Measurements from ENCODE around the gene SLC22A2. TPM values are rescaled to one million over a fixed set of nuclear protein-coding genes. Genes with fewer than 3 reads are reported as not detected.

SLC22A2 gene
- total RNA-seq, 2 donors from 2014 or later = not detected

DNA sequence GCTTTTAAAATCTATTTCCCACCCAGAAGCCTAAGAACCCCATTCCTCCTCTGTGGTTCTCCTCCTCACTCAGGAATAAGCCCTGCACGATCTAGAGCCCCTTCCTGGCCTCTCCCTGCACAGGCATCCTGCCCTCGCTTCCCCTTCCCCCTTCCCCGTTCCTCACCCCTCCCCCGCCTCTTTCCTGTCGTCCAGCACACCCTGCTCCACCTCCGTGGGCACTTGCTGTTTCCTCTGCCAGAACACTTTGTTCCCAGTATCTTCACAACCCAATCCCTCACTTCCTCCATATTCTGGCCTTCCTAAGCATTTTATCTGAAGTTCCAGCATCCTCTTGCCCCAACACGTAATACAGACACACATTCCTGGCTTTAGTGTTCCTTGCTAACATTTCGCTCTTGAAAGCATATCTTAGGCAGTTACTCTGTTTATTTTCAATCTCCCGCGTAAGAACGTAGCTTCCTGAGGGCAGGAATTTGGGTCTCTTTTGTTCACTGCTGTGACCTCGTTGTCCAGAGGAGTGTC, 20.2 kb upstream of the SLC22A2 start:
- Mint-ChIP-seq H3K4me1 (no peaks in the 10 kb centered on the region), H3K27me3 (peaks cover 2% of the 10 kb centered on the region), H3K4me3 (no peak overlapping the region), H3K9me3 (no peaks in the 10 kb centered on the region), H3K27ac (no peak overlapping the region), H3K36me3 (ENCODE audit: low read depth) (no peaks in the 10 kb centered on the region)
- no peak for ATAC-seq (replicated peaks)

- H3K36me3 Mint-ChIP-seq (ENCODE audit: low read depth) = no peaks in the 10 kb centered on the region
- H3K27me3 Mint-ChIP-seq = peaks cover 2% of the 10 kb centered on the region
- no peak for ATAC-seq (replicated peaks)
- no peaks in the 10 kb centered on the region for H3K9me3 Mint-ChIP-seq
- H3K27ac Mint-ChIP-seq = no peak overlapping the region
- no peaks in the 10 kb centered on the region for H3K4me1 Mint-ChIP-seq
- H3K4me3 Mint-ChIP-seq = no peak overlapping the region
These were observed 19.7 kb upstream of the SLC22A2 start for GRCh38 chr6:160278311-160278710.

DNA sequence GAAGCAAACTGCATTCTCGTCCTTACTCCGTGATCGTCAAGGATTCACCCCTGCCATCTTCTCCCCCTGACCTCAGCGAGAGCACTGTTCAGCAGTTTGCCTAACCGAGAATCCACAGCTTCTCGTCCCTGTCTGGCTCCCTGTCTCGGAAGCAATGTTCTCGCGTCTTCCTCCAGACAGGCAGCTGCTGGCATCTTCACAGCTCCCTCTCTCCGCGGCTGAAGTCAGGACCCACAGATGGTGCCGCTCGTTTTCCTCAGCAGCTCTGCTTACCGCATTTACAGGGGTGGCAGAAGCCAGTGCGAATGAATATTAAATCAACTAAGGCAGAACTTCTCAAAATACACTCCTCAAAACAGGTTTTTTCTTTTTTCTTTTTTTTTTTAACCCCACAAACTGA, 18.9 kb upstream of the SLC22A2 start:
- Mint-ChIP-seq H3K4me3 (no peak overlapping the region), H3K27me3 (peaks cover 2% of the 10 kb centered on the region), H3K9me3 (no peaks in the 10 kb centered on the region), H3K27ac (no peak overlapping the region), H3K36me3 (ENCODE audit: low read depth) (no peaks in the 10 kb centered on the region), H3K4me1 (no peaks in the 10 kb centered on the region)
- no peak for ATAC-seq (replicated peaks)

DNA sequence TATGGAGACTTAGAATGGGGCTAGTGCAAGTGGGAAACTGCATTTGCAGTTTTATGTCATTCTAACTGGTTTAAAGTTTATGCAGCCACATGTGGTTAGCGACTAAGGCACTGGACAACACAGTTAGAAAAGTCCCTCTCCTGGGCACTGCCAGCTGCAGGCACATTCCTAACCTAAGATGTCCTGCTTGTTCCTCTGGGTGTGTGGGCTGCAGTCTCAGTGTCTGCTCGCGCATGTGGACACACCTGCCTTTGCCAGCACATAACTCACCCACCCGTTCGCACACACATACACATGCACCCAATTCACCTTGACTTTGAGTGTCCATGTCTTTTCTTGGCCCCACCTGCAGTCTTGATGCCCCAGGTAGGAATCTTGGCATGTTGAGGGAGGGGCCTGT, 18.5 kb upstream of the SLC22A2 start:
- Mint-ChIP-seq H3K36me3 (ENCODE audit: low read depth) (no peaks in the 10 kb centered on the region), H3K9me3 (no peaks in the 10 kb centered on the region), H3K27me3 (peaks cover 3% of the 10 kb centered on the region), H3K4me1 (no peaks in the 10 kb centered on the region), H3K4me3 (no peak overlapping the region), H3K27ac (no peak overlapping the region)
- ATAC-seq (replicated peaks) = no peak

- Mint-ChIP-seq H3K4me1 (no peaks in the 10 kb centered on the region), H3K9me3 (no peaks in the 10 kb centered on the region), H3K27me3 (peaks cover 10% of the 10 kb centered on the region), H3K4me3 (no peak overlapping the region), H3K36me3 (ENCODE audit: low read depth) (no peaks in the 10 kb centered on the region), H3K27ac (no peak overlapping the region)
- ATAC-seq (replicated peaks) = no peak
These were observed 17.5 kb upstream of the SLC22A2 start for GRCh38 chr6:160276126-160276525.

GRCh38 chr6:160275511-160276003, 16.9 kb upstream of the SLC22A2 start:
- ATAC-seq (replicated peaks) = no peak
- H3K9me3 Mint-ChIP-seq = no peaks in the 10 kb centered on the region
- H3K27ac Mint-ChIP-seq = no peak overlapping the region

DNA sequence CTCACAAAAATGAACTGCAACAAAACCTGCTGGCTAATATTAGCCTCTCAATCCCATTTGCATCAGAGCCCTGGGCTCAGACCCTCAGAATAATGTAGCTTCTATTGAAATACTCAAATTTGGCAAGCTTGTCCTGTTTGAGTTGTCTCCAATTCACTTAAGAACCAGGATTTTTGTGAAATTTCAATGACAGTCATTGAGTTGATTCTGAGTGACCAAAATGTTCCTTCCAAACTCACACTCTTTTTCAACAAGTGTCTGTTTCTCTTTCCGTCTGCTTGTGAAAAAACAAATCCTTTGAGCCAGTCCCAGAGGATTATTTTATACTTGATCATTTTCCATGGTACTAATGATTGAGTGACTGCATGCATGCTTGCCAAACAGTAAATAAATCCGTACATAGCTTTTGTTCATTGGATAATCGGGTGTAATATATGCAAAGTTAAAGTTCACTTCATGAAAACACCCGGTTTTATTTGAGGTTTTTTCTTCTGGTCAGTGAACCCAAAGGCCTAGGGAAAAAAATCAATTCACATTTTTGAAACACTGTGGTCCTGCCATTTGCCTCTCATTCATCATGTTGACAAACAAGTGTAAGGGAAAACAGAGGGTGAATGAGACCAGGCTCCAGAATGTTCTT, 16.4 kb upstream of the SLC22A2 start:
- no peak for ATAC-seq (replicated peaks)
- no peaks in the 10 kb centered on the region for H3K36me3 Mint-ChIP-seq (ENCODE audit: low read depth)
- H3K4me3 Mint-ChIP-seq = no peak overlapping the region
- no peaks in the 10 kb centered on the region for H3K9me3 Mint-ChIP-seq
- H3K27me3 Mint-ChIP-seq = peaks cover 11% of the 10 kb centered on the region
- H3K4me1 Mint-ChIP-seq = no peaks in the 10 kb centered on the region
- no peak overlapping the region for H3K27ac Mint-ChIP-seq

More at GRCh38 chr6:160275511-160276003, 16.9 kb upstream of the SLC22A2 start:
- peaks cover 11% of the 10 kb centered on the region for H3K27me3 Mint-ChIP-seq
- no peak overlapping the region for H3K4me3 Mint-ChIP-seq
- no peaks in the 10 kb centered on the region for H3K4me1 Mint-ChIP-seq
- no peaks in the 10 kb centered on the region for H3K36me3 Mint-ChIP-seq (ENCODE audit: low read depth)

GRCh38 chr6:160273750-160274149, 15.1 kb upstream of the SLC22A2 start:
- Mint-ChIP-seq H3K27ac (no peak overlapping the region), H3K27me3 (peaks cover 8% of the 10 kb centered on the region), H3K9me3 (no peaks in the 10 kb centered on the region), H3K4me3 (no peak overlapping the region), H3K36me3 (ENCODE audit: low read depth) (no peaks in the 10 kb centered on the region), H3K4me1 (no peaks in the 10 kb centered on the region)
- no peak for ATAC-seq (replicated peaks)

DNA sequence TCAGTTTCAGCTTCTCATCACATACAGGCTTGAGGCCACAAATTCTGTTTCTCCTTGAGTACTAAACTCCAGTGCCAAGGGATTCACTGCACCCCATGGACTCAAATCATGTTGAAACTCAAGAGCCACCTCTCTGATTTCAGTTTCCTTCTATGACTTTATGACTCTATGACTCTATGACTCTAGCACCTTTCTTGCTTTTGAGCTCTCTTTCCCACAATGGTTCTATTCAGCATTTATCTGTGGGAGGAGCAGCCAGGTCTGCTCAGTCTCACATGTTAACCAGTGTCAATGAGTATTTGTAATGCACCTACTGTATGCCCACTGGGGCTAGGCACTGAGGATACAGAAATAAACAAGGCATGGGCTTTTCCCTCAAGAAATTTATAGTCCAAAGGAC, 14.6 kb upstream of the SLC22A2 start:
- H3K27ac Mint-ChIP-seq = no peak overlapping the region

GRCh38 chr6:160272707-160273106, 14.1 kb upstream of the SLC22A2 start:
- Mint-ChIP-seq H3K27ac (no peak overlapping the region), H3K4me1 (no peaks in the 10 kb centered on the region), H3K4me3 (no peak overlapping the region), H3K9me3 (no peaks in the 10 kb centered on the region), H3K36me3 (ENCODE audit: low read depth) (no peaks in the 10 kb centered on the region), H3K27me3 (peaks cover 8% of the 10 kb centered on the region)
- ATAC-seq (replicated peaks) = no peak

More for the DNA sequence above, 14.6 kb upstream of the SLC22A2 start:
- Mint-ChIP-seq H3K36me3 (ENCODE audit: low read depth) (no peaks in the 10 kb centered on the region), H3K27me3 (peaks cover 8% of the 10 kb centered on the region), H3K4me3 (no peak overlapping the region), H3K4me1 (no peaks in the 10 kb centered on the region), H3K9me3 (no peaks in the 10 kb centered on the region)
- peak; percentile 79 for ATAC-seq (replicated peaks)

DNA sequence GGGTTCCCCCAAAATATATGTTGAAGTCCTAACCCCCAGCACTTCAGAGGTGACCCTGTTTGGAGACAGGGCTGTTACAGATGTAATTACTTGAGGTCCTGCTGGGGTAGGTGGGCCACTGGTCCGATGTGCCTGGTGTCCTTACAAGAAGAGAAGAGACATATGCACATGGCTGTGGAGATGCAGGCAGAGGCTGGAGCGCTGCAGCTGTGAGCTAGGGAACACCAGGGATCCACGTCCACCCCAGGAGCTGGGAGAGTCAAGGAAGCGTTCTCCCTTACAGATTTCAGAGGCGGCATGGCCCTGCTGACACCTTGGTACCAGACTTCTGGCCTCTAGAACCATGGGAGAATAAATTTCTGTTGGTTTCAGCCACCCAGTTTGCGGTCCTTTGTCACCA, 11.7 kb upstream of the SLC22A2 start:
- Mint-ChIP-seq H3K36me3 (ENCODE audit: low read depth) (no peaks in the 10 kb centered on the region), H3K4me1 (no peaks in the 10 kb centered on the region), H3K27me3 (peaks cover 8% of the 10 kb centered on the region), H3K9me3 (no peaks in the 10 kb centered on the region), H3K4me3 (no peak overlapping the region), H3K27ac (no peak overlapping the region)
- no peak for ATAC-seq (replicated peaks)

GRCh38 chr6:160269771-160270170, 11.2 kb upstream of the SLC22A2 start:
- H3K27me3 Mint-ChIP-seq = peaks cover 8% of the 10 kb centered on the region
- no peak for ATAC-seq (replicated peaks)
- no peak overlapping the region for H3K4me3 Mint-ChIP-seq
- no peak overlapping the region for H3K27ac Mint-ChIP-seq
- no peaks in the 10 kb centered on the region for H3K4me1 Mint-ChIP-seq
- H3K9me3 Mint-ChIP-seq = no peaks in the 10 kb centered on the region
- no peaks in the 10 kb centered on the region for H3K36me3 Mint-ChIP-seq (ENCODE audit: low read depth)

DNA sequence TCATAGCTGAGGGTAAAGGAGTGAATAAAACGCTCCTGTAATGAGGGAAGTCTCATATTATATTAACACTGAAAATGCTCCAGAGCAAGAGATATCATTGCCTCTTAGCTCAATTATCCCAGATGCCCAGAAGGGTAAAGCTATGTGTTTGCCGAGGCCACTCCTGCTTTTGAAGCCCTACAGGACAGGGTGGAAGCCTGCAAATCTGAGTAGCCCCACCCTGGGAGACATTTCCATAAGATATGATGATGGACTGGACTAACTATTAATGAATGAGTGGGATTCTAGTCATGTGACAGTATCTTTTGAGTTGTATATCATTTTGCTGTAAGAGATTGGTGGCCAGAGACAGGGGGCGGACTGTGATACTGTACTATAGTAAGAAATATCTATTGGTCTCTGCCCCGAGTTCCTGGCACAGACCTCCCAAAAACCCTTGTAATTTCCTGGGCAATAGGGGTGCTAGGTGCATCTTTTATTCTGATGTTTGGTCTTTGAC, 10.5 kb upstream of the SLC22A2 start:
- Mint-ChIP-seq H3K36me3 (ENCODE audit: low read depth) (no peaks in the 10 kb centered on the region), H3K27ac (no peak overlapping the region), H3K9me3 (no peaks in the 10 kb centered on the region), H3K4me1 (no peaks in the 10 kb centered on the region), H3K27me3 (peaks cover 8% of the 10 kb centered on the region), H3K4me3 (no peak overlapping the region)
- ATAC-seq (replicated peaks) = no peak

DNA sequence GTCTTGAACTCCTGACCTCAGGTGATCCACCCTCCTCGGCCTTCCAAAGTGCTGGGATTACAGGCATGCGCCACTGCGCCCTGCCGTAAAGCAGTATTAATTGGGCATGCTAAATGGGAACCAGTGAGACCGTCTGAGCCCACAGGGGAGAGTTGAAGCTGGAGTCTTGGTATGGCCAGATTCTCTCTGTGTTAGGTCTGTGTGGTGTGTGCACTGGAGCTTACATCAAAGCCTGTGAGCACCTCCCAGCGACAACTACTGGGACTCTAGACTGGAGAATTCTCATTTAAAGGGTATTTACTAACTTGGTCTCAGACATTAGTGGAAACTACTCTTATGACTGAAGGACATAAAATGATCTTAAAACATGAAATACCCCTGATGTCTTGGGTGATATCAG, 8.5 kb upstream of the SLC22A2 start:
- Mint-ChIP-seq H3K27ac (no peak overlapping the region), H3K4me3 (no peak overlapping the region), H3K36me3 (ENCODE audit: low read depth) (no peaks in the 10 kb centered on the region), H3K9me3 (no peaks in the 10 kb centered on the region), H3K27me3 (peaks cover 7% of the 10 kb centered on the region), H3K4me1 (no peaks in the 10 kb centered on the region)
- no peak for ATAC-seq (replicated peaks)

DNA sequence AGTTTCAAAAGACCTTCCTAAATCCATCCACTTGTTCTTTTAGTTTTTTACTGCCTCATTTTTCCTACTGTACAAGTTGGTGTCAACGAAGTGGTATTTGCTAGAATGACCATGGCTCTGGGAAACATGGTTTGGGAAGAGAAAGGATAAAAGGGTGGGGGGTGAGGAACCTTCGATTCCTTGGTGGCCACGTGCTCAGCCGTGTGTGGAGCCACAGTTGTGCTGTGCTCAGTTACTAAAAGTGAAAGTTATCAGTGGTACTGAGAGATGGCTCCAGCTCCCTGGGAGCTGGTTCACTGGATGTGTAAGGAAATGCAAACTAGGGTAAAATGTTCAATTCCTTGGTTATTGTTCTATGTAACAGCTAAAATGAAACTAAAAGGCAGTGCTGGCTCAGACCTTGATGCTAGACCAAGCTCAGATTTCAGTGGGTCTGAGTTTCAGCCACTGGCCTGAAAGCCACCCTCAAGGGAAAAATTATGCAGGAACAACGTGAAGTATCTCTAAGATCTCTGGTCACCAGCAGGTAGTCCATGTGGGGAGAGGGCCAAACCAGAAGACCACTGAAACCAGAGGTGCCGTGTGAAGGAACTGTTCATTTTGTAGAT, 7.4 kb upstream of the SLC22A2 start:
- peak overlapping the region; percentile 15 for H3K27ac Mint-ChIP-seq
- H3K4me1 Mint-ChIP-seq = no peaks in the 10 kb centered on the region
- ATAC-seq (replicated peaks) = peak; percentile 73

More for the DNA sequence above, 7.4 kb upstream of the SLC22A2 start:
- H3K27me3 Mint-ChIP-seq = no peaks in the 10 kb centered on the region
- H3K4me3 Mint-ChIP-seq = peak overlapping the region; percentile 13
- H3K9me3 Mint-ChIP-seq = no peaks in the 10 kb centered on the region
- H3K36me3 Mint-ChIP-seq (ENCODE audit: low read depth) = no peaks in the 10 kb centered on the region
